Stomach (tissue), 4 donors: Measurements from ENCODE around the gene SLC16A13.

Experiments used
- CTCF ChIP-seq, 7 experiments: fragments of 450-650 bp in 4 of 7; fragments of 200-600 bp in 3 of 7; sonication (generic) in 3 of 7; IDR thresholded peaks; one replicate each; pipeline ENCODE4 v1.5.1; 2016 to 2019; ENCODE audit warnings: antibody characterized with exemption in 7 of 7, control low read depth in 2 of 7, mild to moderate bottlenecking in 1 of 7
- EP300 ChIP-seq: sonication (generic); formaldehyde crosslinking; IDR thresholded peaks from one replicate; pipeline ENCODE4 v1.6.1; 2017; ENCODE audit warnings: antibody characterized with exemption
- POLR2A ChIP-seq, 4 donors: fragments of 450-650 bp; IDR thresholded peaks; one replicate each; pipeline ENCODE4 v1.6.1; 2016; ENCODE audit warnings: antibody characterized with exemption in 4 of 4, control low read depth in 2 of 4, mild to moderate bottlenecking in 1 of 4, moderate library complexity in 1 of 4
- POLR2AphosphoS5 ChIP-seq, 3 donors: sonication (generic); formaldehyde crosslinking; IDR thresholded peaks; one replicate each; pipeline ENCODE4 v1.6.1; 2016; ENCODE audit warnings: antibody characterized with exemption in 3 of 3

- TF ChIP-seq POLR2A (IDR thresholded peaks at IDR 0.05) (no peak), CTCF (IDR thresholded peaks at IDR 0.05) (no peak), POLR2AphosphoS5 (IDR thresholded peaks at IDR 0.05) (no peak), EP300 (no peak)
Measured at GRCh38 chr17:7079581-7080455, 44.0 kb downstream of the SLC16A13 start, which contains the start of gene CLEC10A.
